RCC 7860 (cell line): Measurements from ENCODE around the gene PIK3CB.
"Not testable (repeated sequence)": the region's sequence is repeated elsewhere in the genome, so short reads cannot be mapped to it uniquely, and the experiment has no call there.

Experiments
- DNase-seq: peaks from one replicate; pipeline ENCODE4 v3.0.0-alpha.2; 2015; ENCODE audit warnings: low spot score
- FAIRE-seq: peaks from 2 replicates; lab custom pipeline; 2012; peaks lifted over from hg19 to GRCh38; lab: Jason Lieb, UNC

The PIK3CB gene

GRCh38 chr3:138809500-138810256, 25.1 kb downstream of the PIK3CB start:
- FAIRE-seq: no peak
- no peak for DNase-seq

- no peak for FAIRE-seq
- no peak for DNase-seq
Measured at GRCh38 chr3:138806376-138807080, 28.2 kb downstream of the PIK3CB start.

GRCh38 chr3:138803006-138803653, 31.6 kb downstream of the PIK3CB start:
- FAIRE-seq: no peak
- no peak for DNase-seq

- not testable (repeated sequence) for FAIRE-seq, DNase-seq
Measured at GRCh38 chr3:138802223-138802622, 32.5 kb downstream of the PIK3CB start.

- FAIRE-seq: no peak
- DNase-seq: no peak
Measured at GRCh38 chr3:138801792-138802191, 32.9 kb downstream of the PIK3CB start.

- no peak for DNase-seq
- FAIRE-seq: no peak
Measured at GRCh38 chr3:138800248-138800647, 34.5 kb downstream of the PIK3CB start.

GRCh38 chr3:138799822-138800221, 34.9 kb downstream of the PIK3CB start:
- FAIRE-seq (no peak), DNase-seq (no peak)

- DNase-seq (no peak), FAIRE-seq (no peak)
Measured at GRCh38 chr3:138797508-138798038, 37.2 kb downstream of the PIK3CB start.

GRCh38 chr3:138796761-138797160, 38.0 kb downstream of the PIK3CB start:
- no peak for FAIRE-seq
- no peak for DNase-seq

GRCh38 chr3:138786788-138787271, 47.9 kb downstream of the PIK3CB start:
- DNase-seq: no peak
- FAIRE-seq: no peak

GRCh38 chr3:138785951-138786350, 48.8 kb downstream of the PIK3CB start:
- no peak for FAIRE-seq
- no peak for DNase-seq

GRCh38 chr3:138785362-138785857, 49.3 kb downstream of the PIK3CB start:
- not testable (repeated sequence) for FAIRE-seq, DNase-seq

GRCh38 chr3:138782755-138783154, 52.0 kb downstream of the PIK3CB start:
- no peak for FAIRE-seq
- DNase-seq: no peak

- FAIRE-seq (no peak), DNase-seq (no peak)
Measured at GRCh38 chr3:138781012-138781470, 53.7 kb downstream of the PIK3CB start.

GRCh38 chr3:138778643-138779042, 56.1 kb downstream of the PIK3CB start:
- no peak for FAIRE-seq
- no peak for DNase-seq

GRCh38 chr3:138776961-138777360, 57.8 kb downstream of the PIK3CB start:
- DNase-seq: no peak
- FAIRE-seq: no peak

- DNase-seq (no peak), FAIRE-seq (no peak)
Measured at GRCh38 chr3:138775254-138775595, 59.5 kb downstream of the PIK3CB start.

- peak; percentile 83 for DNase-seq
- FAIRE-seq: peak; percentile 96
Measured at GRCh38 chr3:138774529-138775253, 60.0 kb downstream of the PIK3CB start.

GRCh38 chr3:138771585-138771984, 63.1 kb downstream of the PIK3CB start:
- FAIRE-seq: no peak
- no peak for DNase-seq

GRCh38 chr3:138769616-138770015, 65.1 kb downstream of the PIK3CB start:
- no peak for FAIRE-seq
- no peak for DNase-seq
